ENCODE data around the gene HS2ST1. TPM values are rescaled to one million over a fixed set of nuclear protein-coding genes. Genes with fewer than 3 reads are reported as not detected.

Gene HS2ST1
- total RNA-seq, 2 donors from 2014 or later, result 7.7 TPM

DNA sequence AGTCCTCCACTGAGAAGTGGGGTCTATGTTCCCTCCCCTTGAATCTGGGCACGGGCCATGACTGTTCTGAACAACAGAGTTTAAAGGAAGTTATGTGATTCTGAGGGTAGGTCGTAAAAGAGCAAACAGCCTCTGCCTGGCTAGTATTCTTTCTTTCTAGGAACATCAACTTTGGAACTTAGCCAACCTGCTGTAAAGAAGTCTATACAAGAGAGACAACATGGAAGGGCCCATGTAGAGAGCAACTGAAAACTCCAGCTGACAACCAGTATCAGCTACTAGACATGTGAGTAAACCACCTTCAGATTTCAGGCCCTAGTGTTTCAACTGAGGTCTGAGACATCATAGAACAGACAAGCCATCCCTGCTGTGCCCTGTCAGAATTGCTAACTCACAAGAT, 8.0 kb upstream of the HS2ST1 start:
- Histone ChIP-seq H3K9me3 (no peaks in the 10 kb centered on the region), H3K27ac (no peak overlapping the region), H3K4me1 (peaks cover 0 to 4% of the 10 kb centered on the region in 2 donors), H3K27me3 (no peaks in the 10 kb centered on the region), H3K36me3 (no peaks in the 10 kb centered on the region), H3K4me3 (no peak overlapping the region)
- no peak for DNase-seq (ENCODE audit: low spot score)
- TF ChIP-seq, protein P1, sequence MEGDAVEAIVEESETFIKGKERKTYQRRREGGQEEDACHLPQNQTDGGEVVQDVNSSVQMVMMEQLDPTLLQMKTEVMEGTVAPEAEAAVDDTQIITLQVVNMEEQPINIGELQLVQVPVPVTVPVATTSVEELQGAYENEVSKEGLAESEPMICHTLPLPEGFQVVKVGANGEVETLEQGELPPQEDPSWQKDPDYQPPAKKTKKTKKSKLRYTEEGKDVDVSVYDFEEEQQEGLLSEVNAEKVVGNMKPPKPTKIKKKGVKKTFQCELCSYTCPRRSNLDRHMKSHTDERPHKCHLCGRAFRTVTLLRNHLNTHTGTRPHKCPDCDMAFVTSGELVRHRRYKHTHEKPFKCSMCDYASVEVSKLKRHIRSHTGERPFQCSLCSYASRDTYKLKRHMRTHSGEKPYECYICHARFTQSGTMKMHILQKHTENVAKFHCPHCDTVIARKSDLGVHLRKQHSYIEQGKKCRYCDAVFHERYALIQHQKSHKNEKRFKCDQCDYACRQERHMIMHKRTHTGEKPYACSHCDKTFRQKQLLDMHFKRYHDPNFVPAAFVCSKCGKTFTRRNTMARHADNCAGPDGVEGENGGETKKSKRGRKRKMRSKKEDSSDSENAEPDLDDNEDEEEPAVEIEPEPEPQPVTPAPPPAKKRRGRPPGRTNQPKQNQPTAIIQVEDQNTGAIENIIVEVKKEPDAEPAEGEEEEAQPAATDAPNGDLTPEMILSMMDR (IDR thresholded peaks at IDR 0.05), result no peak

DNA sequence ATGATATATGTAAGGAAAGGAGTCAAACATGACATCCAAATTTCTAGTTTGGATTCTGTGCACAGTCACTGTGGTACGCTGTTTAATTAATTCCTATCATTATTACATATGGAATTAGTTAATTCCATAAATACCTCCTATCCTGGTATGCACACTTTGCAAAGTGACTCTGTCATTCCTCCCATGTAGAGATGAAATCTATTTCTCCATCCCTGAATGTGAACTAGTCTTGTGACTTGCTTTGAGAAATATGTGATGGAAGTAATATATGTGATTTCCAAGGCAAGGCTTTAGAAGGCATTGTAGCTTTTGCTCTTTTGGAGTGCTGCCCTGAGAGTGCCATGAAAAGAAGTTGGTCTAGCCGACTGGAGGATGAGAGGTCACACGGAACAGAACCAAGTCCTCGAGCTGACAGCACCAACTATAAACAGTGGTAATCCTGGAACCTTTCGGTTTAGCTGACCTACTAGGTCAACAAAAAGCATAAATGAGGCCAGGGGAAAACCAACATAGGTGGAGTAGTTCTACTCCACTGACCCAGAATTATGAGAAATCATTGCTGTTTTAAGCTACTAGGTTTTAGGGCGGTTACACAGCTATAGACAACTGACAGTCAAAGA, 2.0 kb upstream of the HS2ST1 start:
- Histone ChIP-seq H3K4me3 (peak overlapping the region; percentile 90 to 95), H3K27ac (no peak overlapping the region), H3K27me3 (no peaks in the 10 kb centered on the region), H3K36me3 (no peaks in the 10 kb centered on the region), H3K4me1 (peaks cover 0 to 29% of the 10 kb centered on the region in 2 donors), H3K9me3 (no peaks in the 10 kb centered on the region)
- TF ChIP-seq, protein P1 (IDR thresholded peaks at IDR 0.05), result no peak
- no peak for DNase-seq (ENCODE audit: low spot score)

DNA sequence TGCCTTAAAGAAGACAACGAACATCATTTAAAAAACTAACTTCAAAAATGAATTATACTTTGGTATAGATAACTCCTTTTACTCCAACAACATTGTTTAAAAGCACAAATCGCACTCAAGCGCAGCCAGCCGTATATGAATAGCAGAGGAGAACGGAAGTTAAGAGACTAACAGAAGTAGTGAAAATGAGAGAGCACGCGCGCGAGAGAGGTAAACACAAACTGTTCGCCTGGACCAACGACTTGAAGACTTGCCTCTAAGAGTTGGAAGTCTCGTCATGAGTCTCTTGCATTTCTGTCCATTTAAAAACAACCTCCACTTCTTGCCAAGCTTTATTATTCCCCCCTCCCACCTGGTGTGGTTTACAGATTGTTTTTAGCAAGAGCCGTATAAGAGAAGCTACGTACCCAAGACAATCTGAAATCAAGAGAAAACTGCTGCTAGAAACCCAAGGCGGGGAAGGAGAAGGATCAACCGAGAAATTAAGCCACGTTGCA, 988 bp upstream of the HS2ST1 start:
- peaks cover 0 to 29% of the 10 kb centered on the region in 2 donors for H3K4me1 ChIP-seq
- H3K4me3 ChIP-seq, result peak overlapping the region; percentile 90 to 95
- H3K9me3 ChIP-seq, result no peaks in the 10 kb centered on the region
- H3K27ac ChIP-seq, result peak overlapping the region; percentile 89
- no peaks in the 10 kb centered on the region for H3K27me3 ChIP-seq
- no peaks in the 10 kb centered on the region for H3K36me3 ChIP-seq
- TF ChIP-seq, protein P1 (IDR thresholded peaks at IDR 0.05), result no peak
- DNase-seq (ENCODE audit: low spot score), result no peak

DNA sequence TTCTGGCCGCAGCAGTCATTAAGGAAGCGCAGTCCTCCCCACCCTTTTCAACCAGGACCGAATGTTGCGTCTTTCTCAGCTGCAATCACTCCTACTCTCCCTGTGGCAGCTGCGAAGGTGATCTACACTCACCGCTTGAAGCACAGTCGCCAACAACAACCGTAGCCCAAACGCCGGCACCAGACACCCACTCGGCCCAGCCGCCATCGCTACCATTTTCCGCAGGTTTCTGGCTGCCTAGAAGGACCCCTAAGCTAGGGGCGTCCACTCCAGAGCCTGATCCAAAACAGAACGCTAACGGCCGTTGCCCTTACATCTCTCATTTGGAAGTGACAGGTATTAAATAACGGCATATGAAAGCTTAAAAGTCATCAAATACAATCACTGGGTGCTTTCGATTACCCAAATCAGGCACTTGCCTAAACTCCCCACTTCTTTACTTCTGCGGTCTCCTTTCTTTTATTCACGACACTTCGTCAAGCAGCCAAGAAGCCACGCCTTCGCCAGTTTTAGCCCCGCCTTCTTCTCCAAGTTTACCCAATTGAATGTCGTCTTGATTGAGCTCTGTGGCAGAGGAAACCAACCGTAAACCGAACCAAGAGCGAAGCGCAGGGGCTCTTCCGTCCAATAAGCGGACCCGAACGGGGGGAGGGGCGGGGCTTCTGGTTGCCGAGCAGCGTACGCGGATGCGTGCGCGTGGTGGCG, 387 bp upstream of the HS2ST1 start, which contains the start of gene SELENOF:
Gene SELENOF (minus strand): TSS at position 231 of the 705 bp plus-strand sequence. CDS start 15 bp downstream, at position 216.
- TF ChIP-seq, protein P1 (IDR thresholded peaks at IDR 0.05), result no peak
- Histone ChIP-seq H3K36me3 (no peaks in the 10 kb centered on the region), H3K4me3 (peak within 1 kb of the TSS; percentile 90 to 95), H3K27me3 (no peaks in the 10 kb centered on the region), H3K4me1 (peaks cover 0 to 29% of the 10 kb centered on the region in 2 donors), H3K9me3 (no peaks in the 10 kb centered on the region), H3K27ac (peak within 1 kb of the TSS; percentile 90 to 92)
- DNase-seq (ENCODE audit: low spot score), result peak; percentile 99

DNA sequence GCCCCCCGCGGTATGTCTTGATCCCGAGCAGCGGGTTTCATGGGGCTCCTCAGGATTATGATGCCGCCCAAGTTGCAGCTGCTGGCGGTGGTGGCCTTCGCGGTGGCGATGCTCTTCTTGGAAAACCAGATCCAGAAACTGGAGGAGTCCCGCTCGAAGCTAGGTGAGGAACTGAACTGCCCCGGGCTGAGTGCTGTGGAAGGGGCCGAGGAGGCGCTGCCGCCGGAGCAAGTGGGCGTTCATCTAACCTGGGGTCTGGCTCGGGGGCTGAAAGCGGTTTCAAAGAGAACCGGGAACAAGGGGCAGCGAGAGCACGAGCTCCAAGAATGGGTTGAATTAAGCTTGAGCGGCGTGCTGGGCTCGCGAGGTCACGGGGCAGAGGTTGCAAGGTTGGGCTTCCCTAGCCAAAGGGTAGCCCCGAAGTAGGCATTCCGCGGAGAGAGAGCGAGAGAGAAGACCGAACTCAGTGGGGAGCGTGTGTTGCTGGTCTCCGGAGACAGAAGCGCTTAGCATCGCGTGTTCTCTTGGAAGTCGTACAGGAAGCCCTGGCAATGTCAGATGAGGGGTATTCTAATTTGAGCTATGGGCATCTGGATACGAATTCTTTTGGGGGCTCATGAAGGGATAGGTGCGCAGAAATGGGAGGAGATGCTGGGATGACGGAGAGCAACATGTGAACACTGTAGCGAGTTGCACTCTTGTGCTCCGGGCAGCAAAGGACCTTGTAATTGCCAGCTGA, 732 bp downstream of the HS2ST1 start:
- Histone ChIP-seq H3K4me1 (peaks cover 0 to 29% of the 10 kb centered on the region in 2 donors), H3K36me3 (no peaks in the 10 kb centered on the region), H3K27ac (peak overlapping the region; percentile 90 to 92), H3K4me3 (peak overlapping the region; percentile 90 to 91), H3K9me3 (no peaks in the 10 kb centered on the region), H3K27me3 (no peaks in the 10 kb centered on the region)
- TF ChIP-seq, protein P1 (IDR thresholded peaks at IDR 0.05), result no peak
- DNase-seq (ENCODE audit: low spot score), result peak; percentile 68
